Trophoblast cell (in vitro differentiated cells and primary cell): ENCODE data around the gene MEGF6.
A peak's percentile ranks its signal among the peaks of the same experiment; 100 is the strongest.

ENCODE experiments used
- DNase-seq, 2 donors: peaks; one replicate each; pipeline ENCODE4 v3.0.0-alpha.2; 2016
- H2AFZ ChIP-seq: 2 replicates; pipeline ENCODE4 v1.6.1; 2013; ENCODE audit warnings: low read length, moderate library complexity, mild to moderate bottlenecking; ENCODE audit not compliant: insufficient read depth, poor library complexity
- H2AK5ac ChIP-seq: 2 replicates; pipeline ENCODE4 v1.6.1; 2013; ENCODE audit warnings: mild to moderate bottlenecking, low read length
- H2BK120ac ChIP-seq: 2 replicates; pipeline ENCODE4 v1.6.1; 2013; ENCODE audit warnings: low read length, mild to moderate bottlenecking, moderate library complexity; ENCODE audit not compliant: insufficient read depth, poor library complexity
- H2BK12ac ChIP-seq: 2 replicates; pipeline ENCODE4 v1.6.1; 2013; ENCODE audit warnings: mild to moderate bottlenecking, low read length, moderate library complexity
- H2BK5ac ChIP-seq: 2 replicates; pipeline ENCODE4 v1.6.1; 2013; ENCODE audit warnings: low read length, low read depth, moderate library complexity, mild to moderate bottlenecking; ENCODE audit not compliant: poor library complexity
- H3K14ac ChIP-seq: 2 replicates; pipeline ENCODE4 v1.6.1; 2013; ENCODE audit warnings: mild to moderate bottlenecking, low read length
- H3K18ac ChIP-seq: 2 replicates; pipeline ENCODE4 v1.6.1; 2013; ENCODE audit warnings: mild to moderate bottlenecking, low read length
- H3K23ac ChIP-seq: 2 replicates; pipeline ENCODE4 v1.6.1; 2013; ENCODE audit warnings: low read length
- H3K27ac ChIP-seq: 2 replicates; pipeline ENCODE4 v1.5.1; 2013; ENCODE audit warnings: low read depth, mild to moderate bottlenecking, inconsistent platforms, low read length, moderate library complexity
- H3K27me3 ChIP-seq: 2 replicates; pipeline ENCODE4 v1.6.1; 2013; ENCODE audit warnings: inconsistent platforms, mild to moderate bottlenecking, low read length, moderate library complexity; ENCODE audit not compliant: insufficient read depth
- H3K36me3 ChIP-seq, 2 experiments: 1 replicate in 1 of 2; 2 replicates in 1 of 2; pipeline ENCODE4 v1.6.1; 2013; ENCODE audit warnings: low read length in 2 of 2, mild to moderate bottlenecking in 2 of 2, moderate library complexity in 1 of 2; ENCODE audit not compliant: insufficient read depth in 2 of 2, control insufficient read depth in 1 of 2
- H3K4ac ChIP-seq: 2 replicates; pipeline ENCODE4 v1.6.1; 2013; ENCODE audit warnings: low read depth, mild to moderate bottlenecking, low read length, moderate library complexity
- H3K4me1 ChIP-seq, 2 experiments: 1 replicate in 1 of 2; 2 replicates in 1 of 2; pipeline ENCODE4 v1.6.1; 2013; ENCODE audit warnings: low read length in 2 of 2, mild to moderate bottlenecking in 2 of 2, moderate library complexity in 1 of 2; ENCODE audit not compliant: insufficient read depth in 2 of 2, control insufficient read depth in 1 of 2
- H3K4me2 ChIP-seq: 2 replicates; pipeline ENCODE4 v1.6.1; 2013; ENCODE audit warnings: inconsistent platforms, mild to moderate bottlenecking, low read length, moderate library complexity
- H3K4me3 ChIP-seq: 2 replicates; pipeline ENCODE4 v1.5.1; 2013; ENCODE audit warnings: mild to moderate bottlenecking, low read depth, low read length, inconsistent platforms
- H3K79me1 ChIP-seq: one replicate; pipeline ENCODE4 v1.6.1; 2013; ENCODE audit warnings: low read length
- H3K79me2 ChIP-seq: 2 replicates; pipeline ENCODE4 v1.6.1; 2013; ENCODE audit warnings: low read length, mild to moderate bottlenecking; ENCODE audit not compliant: control insufficient read depth, insufficient read depth, poor library complexity
- H3K9ac ChIP-seq: 2 replicates; pipeline ENCODE4 v1.6.1; 2013; ENCODE audit warnings: mild to moderate bottlenecking, low read length
- H3K9me3 ChIP-seq: 2 replicates; pipeline ENCODE4 v1.6.1; 2013; ENCODE audit warnings: low read depth, mild to moderate bottlenecking, control low read depth, inconsistent platforms, low read length; ENCODE audit not compliant: insufficient read depth
- H4K12ac ChIP-seq: 2 replicates; pipeline ENCODE4 v1.6.1; 2013; ENCODE audit warnings: low read depth, mild to moderate bottlenecking, low read length, moderate library complexity
- H4K8ac ChIP-seq: 2 replicates; pipeline ENCODE4 v1.6.1; 2013; ENCODE audit warnings: low read depth, mild to moderate bottlenecking, low read length, moderate library complexity
- H4K91ac ChIP-seq: one replicate; pipeline ENCODE4 v1.6.1; 2013; ENCODE audit warnings: low read depth, mild to moderate bottlenecking, low read length, moderate library complexity
- WGBS: extraction: QIAGEN DNeasy Blood & Tissue Kit; methylation state at CpG from one replicate; pipeline ENCODE4 v1.1.7; 2013; ENCODE audit warnings: missing lambda C conversion rate; ENCODE audit not compliant: insufficient read length, insufficient coverage; ENCODE audit errors: extremely low coverage; 5-methylcytosine and 5-hydroxymethylcytosine counted together

The MEGF6 gene

DNA sequence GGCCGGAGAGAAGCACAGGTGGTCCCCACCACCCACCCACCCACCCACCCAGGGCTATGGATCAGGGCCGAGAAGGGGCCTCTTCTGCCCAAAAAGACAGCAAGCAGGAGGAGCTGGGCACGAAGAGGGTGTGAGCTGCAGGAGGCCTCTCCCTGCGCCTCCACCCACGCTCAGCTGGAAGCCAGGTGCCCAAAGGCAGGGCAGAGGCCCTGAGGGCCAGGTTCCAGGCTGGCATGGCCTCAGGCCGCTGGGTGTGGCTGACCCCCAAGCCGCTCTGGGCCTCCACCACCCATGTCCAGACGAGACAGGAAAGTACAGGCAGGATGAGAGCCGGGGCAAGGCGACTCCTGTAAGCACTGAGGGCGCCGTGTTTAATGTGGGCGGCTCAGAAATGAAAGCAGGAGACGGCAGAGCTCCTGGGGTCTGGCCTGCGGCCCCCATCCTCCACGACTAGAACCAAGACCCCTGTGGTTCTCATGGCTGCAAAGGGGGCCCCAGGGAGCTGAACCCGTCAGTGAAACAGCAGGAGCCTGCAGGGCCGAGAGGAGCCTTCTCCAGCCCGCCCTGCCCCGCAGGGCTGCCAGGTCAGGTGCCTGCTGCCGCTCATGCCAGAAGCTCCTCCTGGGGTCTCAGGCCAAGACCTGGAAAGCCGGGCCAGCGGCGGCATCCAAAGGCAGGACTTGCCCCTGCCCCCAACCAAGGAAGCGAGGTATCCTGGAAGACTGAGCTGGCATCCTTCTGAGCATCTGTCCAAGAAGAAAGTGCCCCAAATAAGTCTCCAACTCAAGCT lies 56.0 kb downstream of the MEGF6 start:
- Histone ChIP-seq H2BK5ac (no peak overlapping the region), H3K9ac (no peak overlapping the region), H4K12ac (no peak overlapping the region), H3K18ac (no peak overlapping the region), H3K4me3 (no peak overlapping the region), H4K8ac (no peak overlapping the region), H3K4me2 (no peak overlapping the region), H4K91ac (no peak overlapping the region), H3K4ac (no peak overlapping the region), H3K36me3 (no peaks in the 10 kb centered on the region), H2BK12ac (no peak overlapping the region), H3K4me1 (peaks cover 11 to 13% of the 10 kb centered on the region in 2 experiments), H2BK120ac (no peak overlapping the region), H3K79me2 (no peaks in the 10 kb centered on the region), H3K14ac (no peak overlapping the region), H3K9me3 (peaks cover 6% of the 10 kb centered on the region), H3K23ac (no peak overlapping the region), H2AFZ (no peak overlapping the region), H2AK5ac (no peak overlapping the region), H3K27me3 (no peaks in the 10 kb centered on the region), H3K79me1 (peaks cover 3% of the 10 kb centered on the region), H3K27ac (no peak overlapping the region)
- WGBS, result no CpG with 5 or more reads among the region's 25 CpGs
- no peak for DNase-seq

DNA sequence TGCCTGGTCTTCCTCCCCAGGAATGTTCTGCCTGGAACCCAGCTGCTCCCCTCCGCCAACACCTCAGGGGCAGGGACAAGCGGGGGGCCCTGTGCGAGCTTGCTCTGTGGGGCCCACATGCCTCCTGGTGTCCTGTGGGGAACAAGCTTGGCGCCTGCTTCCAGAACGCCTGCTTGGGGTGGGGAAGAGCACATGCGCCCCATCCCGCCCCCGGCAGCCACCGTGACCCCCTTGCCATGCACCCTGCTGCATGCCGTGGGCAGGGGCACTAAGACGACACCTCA lies 57.4 kb downstream of the MEGF6 start:
- DNase-seq, result no peak
- Histone ChIP-seq H3K9me3 (peaks cover 6% of the 10 kb centered on the region), H2BK5ac (no peak overlapping the region), H3K4me3 (no peak overlapping the region), H3K4me2 (no peak overlapping the region), H4K12ac (no peak overlapping the region), H3K18ac (no peak overlapping the region), H3K23ac (no peak overlapping the region), H2BK12ac (peak overlapping the region; percentile 63), H3K4me1 (peaks cover 14 to 16% of the 10 kb centered on the region in 2 experiments), H3K9ac (no peak overlapping the region), H2AK5ac (no peak overlapping the region), H2AFZ (no peak overlapping the region), H3K27me3 (no peaks in the 10 kb centered on the region), H3K36me3 (no peaks in the 10 kb centered on the region), H2BK120ac (no peak overlapping the region), H4K8ac (no peak overlapping the region), H3K14ac (peak overlapping the region; percentile 33), H3K4ac (no peak overlapping the region), H4K91ac (no peak overlapping the region), H3K79me2 (no peaks in the 10 kb centered on the region), H3K79me1 (peaks cover 3% of the 10 kb centered on the region), H3K27ac (no peak overlapping the region)
- WGBS, result no CpG with 5 or more reads among the region's 11 CpGs

DNA sequence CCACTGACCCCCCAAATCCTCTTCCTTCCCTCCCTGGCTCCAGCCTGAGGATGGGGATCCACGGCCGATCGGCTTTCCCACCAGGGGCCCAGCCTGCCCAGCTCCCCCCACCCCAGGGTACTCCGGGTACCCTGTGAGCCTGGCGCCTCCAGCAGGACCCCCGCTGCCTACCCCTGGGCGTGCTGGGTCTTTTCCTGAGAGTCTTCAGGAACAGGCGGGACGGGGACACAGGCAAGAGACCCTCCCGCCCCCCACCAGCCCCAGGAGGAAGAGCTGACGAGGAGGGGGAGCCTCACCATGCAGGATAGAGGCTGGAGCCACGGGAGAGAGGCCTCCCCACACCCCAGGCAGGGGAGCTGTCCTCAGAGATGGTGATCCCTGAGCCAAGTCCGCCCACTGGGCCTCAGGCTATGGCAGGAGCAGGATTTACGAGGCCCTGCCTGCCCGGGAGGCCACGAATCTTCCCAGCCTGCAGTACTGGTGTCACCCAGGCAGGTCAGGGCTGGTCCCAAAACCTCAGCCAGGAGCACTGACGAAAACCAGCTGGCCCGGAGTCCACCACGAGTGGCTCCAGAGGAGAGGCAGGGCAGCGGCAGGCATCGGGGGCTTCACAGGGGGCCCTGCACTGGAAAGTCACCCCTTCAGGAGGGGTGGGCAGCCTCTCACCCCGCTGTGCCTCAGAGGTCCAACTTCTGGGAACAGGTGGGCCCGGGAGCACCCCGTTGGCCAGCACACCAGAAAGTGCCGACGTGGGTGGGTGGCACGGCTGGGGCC lies 58.0 kb downstream of the MEGF6 start:
- peak overlapping the region; percentile 49 for H3K18ac ChIP-seq
- H3K27ac ChIP-seq, result no peak overlapping the region
- peak; percentile 34 to 65 for DNase-seq

DNA sequence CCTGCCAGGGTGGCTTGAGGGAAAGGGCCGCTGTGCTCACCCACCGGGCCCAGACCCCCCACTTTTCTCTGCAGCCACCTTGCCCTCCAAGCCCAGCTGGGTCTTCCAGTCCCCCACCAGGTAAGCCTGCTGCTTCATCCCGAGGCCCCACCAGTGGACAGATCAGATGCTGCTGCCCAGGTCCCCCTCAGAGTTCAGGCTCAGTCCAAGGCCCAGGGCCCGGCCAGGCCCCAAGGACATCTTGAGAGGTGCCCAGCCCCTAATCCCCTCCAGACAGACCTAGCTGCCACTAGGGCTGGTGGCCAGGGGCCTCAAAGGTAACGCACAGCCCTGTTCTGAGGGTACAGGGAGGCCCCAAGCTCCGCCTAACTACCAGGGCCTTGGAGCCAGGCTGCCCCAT lies 58.6 kb downstream of the MEGF6 start:
- H3K14ac ChIP-seq, result no peak overlapping the region
- H3K79me1 ChIP-seq, result peaks cover 9% of the 10 kb centered on the region
- H3K23ac ChIP-seq, result no peak overlapping the region
- H2BK120ac ChIP-seq, result no peak overlapping the region
- DNase-seq, result no peak
- no peaks in the 10 kb centered on the region for H3K27me3 ChIP-seq
- no peak overlapping the region for H3K27ac ChIP-seq
- no peak overlapping the region for H3K4ac ChIP-seq
- peak overlapping the region; percentile 50 for H4K91ac ChIP-seq
- H3K9ac ChIP-seq, result no peak overlapping the region
- H3K4me1 ChIP-seq, result peaks cover 25 to 26% of the 10 kb centered on the region in 2 experiments
- no peak overlapping the region for H4K12ac ChIP-seq
- no peak overlapping the region for H3K4me3 ChIP-seq
- H2BK12ac ChIP-seq, result no peak overlapping the region
- H3K18ac ChIP-seq, result no peak overlapping the region
- no peaks in the 10 kb centered on the region for H3K9me3 ChIP-seq
- H2AK5ac ChIP-seq, result peak overlapping the region; percentile 11
- H2BK5ac ChIP-seq, result no peak overlapping the region
- H4K8ac ChIP-seq, result no peak overlapping the region
- H3K79me2 ChIP-seq, result no peaks in the 10 kb centered on the region
- H2AFZ ChIP-seq, result no peak overlapping the region
- no CpG with 5 or more reads among the region's 6 CpGs for WGBS
- H3K36me3 ChIP-seq, result no peaks in the 10 kb centered on the region
- H3K4me2 ChIP-seq, result no peak overlapping the region

More for the DNA sequence above, 58.0 kb downstream of the MEGF6 start:
- H3K23ac ChIP-seq, result no peak overlapping the region
- H3K79me2 ChIP-seq, result no peaks in the 10 kb centered on the region
- no peak overlapping the region for H2AFZ ChIP-seq
- peaks cover 6% of the 10 kb centered on the region for H3K79me1 ChIP-seq
- no peak overlapping the region for H3K4me3 ChIP-seq
- no peak overlapping the region for H3K9ac ChIP-seq
- peaks cover 19 to 21% of the 10 kb centered on the region in 2 experiments for H3K4me1 ChIP-seq
- peak overlapping the region; percentile 33 for H3K14ac ChIP-seq
- no peak overlapping the region for H2AK5ac ChIP-seq
- H2BK5ac ChIP-seq, result no peak overlapping the region
- H3K36me3 ChIP-seq, result no peaks in the 10 kb centered on the region
- peak overlapping the region; percentile 32 for H4K8ac ChIP-seq
- no peak overlapping the region for H4K12ac ChIP-seq
- WGBS, result no CpG with 5 or more reads among the region's 27 CpGs
- no peak overlapping the region for H3K4ac ChIP-seq
- H2BK12ac ChIP-seq, result peak overlapping the region; percentile 63
- no peaks in the 10 kb centered on the region for H3K27me3 ChIP-seq
- peaks cover 3% of the 10 kb centered on the region for H3K9me3 ChIP-seq
- H4K91ac ChIP-seq, result peak overlapping the region; percentile 50
- no peak overlapping the region for H2BK120ac ChIP-seq
- no peak overlapping the region for H3K4me2 ChIP-seq
